GM12878 (cell line): ENCODE measurements around the gene NCAM1. TPM values are rescaled to one million over a fixed set of nuclear protein-coding genes. Genes with fewer than 3 reads are reported as not detected.

ENCODE experiments used
- ATAC-seq: fragments of 200-7000 bp; cut with Tn5 transposase; 3 replicates; pipeline ENCODE4 v1.9.1; 2020; ENCODE audit warnings: mild to moderate bottlenecking, moderate library complexity
- BruUV-seq: library from RNA; stranded (reverse); fragments of 400-500 nt; replicated peaks from 2 replicates; lab custom pipeline; 2021; lab: Mats Ljungman, UMichigan
- CTCF ChIA-PET: fragments of 300-600 bp; sonication (Branson Sonifier 250); formaldehyde crosslinking; extraction: SDS; loops from one replicate; lab custom pipeline; 2021; ENCODE audit warnings: inconsistent platforms; lab: Yijun Ruan, JAX
- POLR2A ChIA-PET: fragments of 350-600 bp; formaldehyde crosslinking; extraction: SDS; loops from one replicate; lab custom pipeline; 2021; ENCODE audit warnings: inconsistent platforms; lab: Charles Lee
- RAD21 ChIA-PET: fragments of 300-600 bp; sonication (Branson Sonifier 250); formaldehyde crosslinking; loops from one replicate; lab custom pipeline; 2023; ENCODE audit warnings: antibody characterized with exemption; ENCODE audit not compliant: unreplicated experiment; lab: Charles Lee
- SMC1A ChIA-PET: fragments of 300-600 bp; sonication (Branson Sonifier 250); formaldehyde crosslinking; loops from one replicate; lab custom pipeline; 2023; ENCODE audit not compliant: unreplicated experiment, uncharacterized antibody; lab: Charles Lee
- DNase-seq: peaks from one replicate; pipeline ENCODE4 v3.0.0-alpha.2; 2011; ENCODE audit warnings: low read depth, low spot score
- FAIRE-seq: peaks from 3 replicates; lab custom pipeline; 2011; peaks lifted over from hg19 to GRCh38; lab: Jason Lieb, UNC
- H2AFZ ChIP-seq: 2 replicates; pipeline ENCODE4 v1.6.0; 2011; ENCODE audit warnings: low read depth, low read length, control low read depth; ENCODE audit not compliant: control insufficient read depth
- H3K27ac ChIP-seq: 2 replicates; pipeline ENCODE4 v1.5.1; 2011; ENCODE audit warnings: control low read depth; ENCODE audit not compliant: control insufficient read depth, insufficient read depth
- H3K27me3 ChIP-seq, 2 experiments: replicated peaks in 1 of 2; 2 replicates each; pipeline versions ENCODE4 v1.6.0 to v1.6.1; 2011; ENCODE audit warnings: low read length in 1 of 2; ENCODE audit not compliant: control insufficient read depth in 2 of 2, insufficient read depth in 2 of 2
- H3K36me3 ChIP-seq, 2 experiments: 2 replicates each; pipeline ENCODE4 v1.5.1; 2011; ENCODE audit warnings: low read length in 1 of 2; ENCODE audit not compliant: control insufficient read depth in 2 of 2, insufficient read depth in 2 of 2
- H3K4me1 ChIP-seq: 2 replicates; pipeline ENCODE4 v1.6.1; 2011; ENCODE audit warnings: mild to moderate bottlenecking, low read length, moderate library complexity, mixed read lengths; ENCODE audit not compliant: control insufficient read depth, insufficient read depth
- H3K4me2 ChIP-seq: 2 replicates; pipeline ENCODE4 v1.6.0; 2011; ENCODE audit warnings: control low read depth; ENCODE audit not compliant: control insufficient read depth, insufficient read depth
- H3K4me3 ChIP-seq: fragments of 200-600 bp; sonication (generic); 2 replicates; pipeline ENCODE4 v1.5.1; 2016
- H3K79me2 ChIP-seq: 2 replicates; pipeline ENCODE4 v1.6.0; 2011; ENCODE audit warnings: low read length; ENCODE audit not compliant: control insufficient read depth, insufficient read depth
- H3K9ac ChIP-seq: 2 replicates; pipeline ENCODE4 v1.8.0; 2011; ENCODE audit warnings: low read length, control low read depth, mixed read lengths; ENCODE audit not compliant: control insufficient read depth, insufficient read depth
- H3K9me3 ChIP-seq: replicated peaks from 3 replicates; pipeline ENCODE4 v1.5.1; 2011; ENCODE audit warnings: mild to moderate bottlenecking, low read length; ENCODE audit not compliant: control insufficient read depth, insufficient read depth
- H4K20me1 ChIP-seq: 2 replicates; pipeline ENCODE4 v1.6.0; 2011; ENCODE audit not compliant: control insufficient read depth, insufficient read depth
- BHLHE40 ChIP-seq, 2 experiments: fragments of 450-650 bp in 1 of 2; IDR thresholded peaks; 2 replicates each; pipeline ENCODE4 v1.6.1; 2011 to 2017; ENCODE audit warnings: low read depth in 2 of 2, borderline replicate concordance in 1 of 2, improper control_type of control experiment in 1 of 2, low read length in 1 of 2, mild to moderate bottlenecking in 1 of 2
- ETV6 ChIP-seq, 2 experiments: fragments of 450-650 bp in 1 of 2; IDR thresholded peaks in 1 of 2; conservative IDR thresholded peaks in 1 of 2; 2 replicates each; pipeline ENCODE4 v1.6.1; 2014; ENCODE audit warnings: antibody characterized with exemption in 1 of 2, borderline replicate concordance in 1 of 2, low read depth in 1 of 2, mild to moderate bottlenecking in 1 of 2, moderate library complexity in 1 of 2
- MYB ChIP-seq: fragments of 150-350 bp; IDR thresholded peaks from 2 replicates; pipeline ENCODE4 v1.6.1; 2014; ENCODE audit warnings: mild to moderate bottlenecking, low read depth, low read length, borderline replicate concordance
- MYC ChIP-seq: IDR thresholded peaks from 2 replicates; pipeline ENCODE4 v1.6.1; 2011; ENCODE audit warnings: mild to moderate bottlenecking, low read length, moderate library complexity, inconsistent platforms; ENCODE audit not compliant: insufficient read depth, insufficient replicate concordance, insufficient read length, severe bottlenecking
- RB1 ChIP-seq: fragments of 450-650 bp; formaldehyde crosslinking; IDR thresholded peaks from 2 replicates; pipeline ENCODE4 v1.6.1; 2017; ENCODE audit warnings: mild to moderate bottlenecking, borderline replicate concordance
- SP1 ChIP-seq: IDR thresholded peaks from one replicate; pipeline ENCODE4 v1.6.1; 2011; ENCODE audit warnings: low read depth, low read length
- SREBF2 ChIP-seq: IDR thresholded peaks from 2 replicates; pipeline ENCODE4 v1.6.1; 2012; ENCODE audit warnings: mild to moderate bottlenecking, low read length
- STAT1 ChIP-seq: fragments of 450-650 bp; conservative IDR thresholded peaks from 2 replicates; pipeline ENCODE4 v1.6.1; 2014; ENCODE audit warnings: antibody characterized with exemption, mild to moderate bottlenecking
- STAT3 ChIP-seq: IDR thresholded peaks from 2 replicates; pipeline ENCODE4 v1.6.1; 2011; ENCODE audit warnings: low read depth, low read length, improper control_type of control experiment
- TCF3 ChIP-seq: IDR thresholded peaks from 2 replicates; pipeline ENCODE4 v1.6.1; 2012; ENCODE audit warnings: low read depth, mild to moderate bottlenecking, low read length, borderline replicate concordance; ENCODE audit not compliant: insufficient read depth
- ZNF384 ChIP-seq: IDR thresholded peaks from 2 replicates; pipeline ENCODE4 v1.6.1; 2012; ENCODE audit warnings: low read depth, mild to moderate bottlenecking, low read length, improper control_type of control experiment, borderline replicate concordance
- ZSCAN29 ChIP-seq: fragments of 450-650 bp; IDR thresholded peaks from 2 replicates; pipeline ENCODE4 v1.6.1; 2017; ENCODE audit warnings: mild to moderate bottlenecking, moderate library complexity
- whole genome bisulfite sequencing: methylation state at CpG from one replicate; pipeline ENCODE4 v1.1.6; 2016; ENCODE audit warnings: low lambda C conversion rate; ENCODE audit not compliant: insufficient replicate concordance, insufficient coverage; ENCODE audit errors: missing lambda C conversion rate; 5-methylcytosine and 5-hydroxymethylcytosine counted together
- in situ Hi-C: fragments of 300-500 bp; cut with MboI; formaldehyde crosslinking; loops from 9 replicates; pipeline ENCODE4 v1.14.3; 2018; ENCODE audit warnings: mixed read lengths
- intact Hi-C: fragments of 100-400 bp; cut with micrococcal nuclease; formaldehyde crosslinking; loops from one replicate; pipeline ENCODE4 v1.14.2; 2022; ENCODE audit not compliant: unreplicated experiment
- polyA plus RNA-seq, 11 experiments: library from polyadenylated mRNA; depleted of rRNA in 4 of 11; unstranded in 6 of 11; stranded (reverse) in 5 of 11; fragments of >200 nt; fragmentation: Nextera tagmentation in 4 of 11; fragmentation: Illumina TruSeq in 1 of 11; extraction: Ambion mirVana in 4 of 11; extraction: Trizol in 1 of 11; gene quantifications; 1 replicate in 1 of 11; 2 replicates in 10 of 11; pipeline versions ENCODE4 v1.2.1 to v1.2.3, GENCODE V29; 2011 to 2016; ENCODE audit warnings: inconsistent platforms in 2 of 11, missing spikeins in 2 of 11, low read depth in 1 of 11
- total RNA-seq, 4 experiments: library from RNA; depleted of rRNA in 3 of 4; stranded (reverse); fragments of >200 nt in 3 of 4; fragmentation: Illumina TruSeq in 1 of 4; extraction: Trizol in 1 of 4; gene quantifications; 2 replicates each; pipeline versions ENCODE4 v1.2.1 to v1.2.3, GENCODE V29; 2013 to 2021
- TF ChIP-seq, protein P1 (sequence below): IDR thresholded peaks from 2 replicates; pipeline ENCODE4 v1.6.1; 2011; ENCODE audit warnings: low read depth, low read length, improper control_type of control experiment, borderline replicate concordance

The NCAM1 gene
- total and polyA plus RNA-seq, 10 of the 15 experiments (the other 5 are each of a cell fraction or from before 2014, with no cell fraction given): 0.10 to 0.23 (median 0.11) TPM; not detected in 7

DNA sequence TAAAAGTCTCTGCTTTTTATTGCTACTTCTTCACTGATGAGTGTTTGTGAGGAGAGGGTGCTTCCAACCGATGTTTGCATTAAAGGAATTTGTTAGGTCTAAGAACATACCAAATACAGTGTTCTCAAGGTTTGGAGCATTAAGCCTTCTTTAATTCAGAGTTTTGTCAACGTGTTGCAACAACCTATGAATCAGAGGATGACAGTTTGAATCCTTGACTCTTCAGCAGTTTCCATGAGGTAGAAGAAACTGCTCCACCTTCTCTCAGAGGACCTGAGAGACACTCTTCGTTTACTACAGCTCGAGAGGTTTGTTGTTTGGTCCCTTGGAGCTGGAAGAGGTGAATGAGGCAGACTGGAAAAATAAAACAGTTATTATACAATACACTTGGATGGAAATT lies 55.7 kb downstream of the NCAM1 start:
- TF ChIP-seq RB1: no peak
- TF ChIP-seq TCF3: no peak
- no peak for TF ChIP-seq MYB
- no peak for TF ChIP-seq SREBF2
- no peak for TF ChIP-seq STAT1
- TF ChIP-seq MYC: no peak
- TF ChIP-seq BHLHE40 (IDR thresholded peaks at IDR 0.05; ENCODE audit: borderline replicate concordance in 1 of 2, low read depth in 2 of 2, low read length in 1 of 2): no peak
- no peak for TF ChIP-seq ZSCAN29
- TF ChIP-seq SP1: no peak
- TF ChIP-seq STAT3: no peak
- TF ChIP-seq, protein P1, sequence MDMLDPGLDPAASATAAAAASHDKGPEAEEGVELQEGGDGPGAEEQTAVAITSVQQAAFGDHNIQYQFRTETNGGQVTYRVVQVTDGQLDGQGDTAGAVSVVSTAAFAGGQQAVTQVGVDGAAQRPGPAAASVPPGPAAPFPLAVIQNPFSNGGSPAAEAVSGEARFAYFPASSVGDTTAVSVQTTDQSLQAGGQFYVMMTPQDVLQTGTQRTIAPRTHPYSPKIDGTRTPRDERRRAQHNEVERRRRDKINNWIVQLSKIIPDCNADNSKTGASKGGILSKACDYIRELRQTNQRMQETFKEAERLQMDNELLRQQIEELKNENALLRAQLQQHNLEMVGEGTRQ: no peak
- TF ChIP-seq ZNF384: no peak
- no peak for TF ChIP-seq ETV6 (conservative IDR thresholded peaks at IDR 0.05 in 1 of 2, IDR thresholded peaks at IDR 0.05 in 1 of 2; ENCODE audit: borderline replicate concordance in 1 of 2, low read depth in 1 of 2)
- Histone ChIP-seq H3K79me2 (no peaks in the 10 kb centered on the region), H3K4me2 (no peak overlapping the region), H3K4me1 (no peaks in the 10 kb centered on the region), H2AFZ (no peak overlapping the region), H3K9me3 (no peaks in the 10 kb centered on the region), H3K9ac (no peak overlapping the region), H3K4me3 (no peak overlapping the region), H3K27me3 (no peaks in the 10 kb centered on the region; a peak in 1 of 4 replicates), H4K20me1 (no peaks in the 10 kb centered on the region), H3K36me3 (no peaks in the 10 kb centered on the region), H3K27ac (no peak overlapping the region)
- RAD21 ChIA-PET: no interaction called here
- DNase-seq (no peak), FAIRE-seq (no peak), ATAC-seq (no peak)
- SMC1A ChIA-PET: no interaction called here
- 15% methylated on average over 4 of the region's 4 CpGs for WGBS
- intact Hi-C loops: no loop called here
- POLR2A ChIA-PET: no interaction called here
- BruUV-seq: no TSS peak
- CTCF ChIA-PET: no interaction called here
- in situ Hi-C loops: no loop called here
